Choroid plexus epithelial cell (primary cell): Measurements from ENCODE around the gene THAP10.
"Not testable (repeated sequence)": the region's sequence is repeated elsewhere in the genome, so short reads cannot be mapped to it uniquely, and the experiment has no call there.

Experiments
- DNase-seq: peaks from one replicate; pipeline ENCODE4 v3.0.0-alpha.2; 2010; ENCODE audit warnings: low read depth
- H3K4me3 ChIP-seq: 2 replicates; pipeline ENCODE4 v1.5.1; 2011; ENCODE audit warnings: low read depth, mild to moderate bottlenecking, control low read depth, low read length, moderate library complexity
- CTCF ChIP-seq: conservative IDR thresholded peaks from 2 replicates; pipeline ENCODE4 v1.5.1; 2011; ENCODE audit warnings: low read depth, mild to moderate bottlenecking, control low read depth, inconsistent platforms, low read length, moderate library complexity

The THAP10 gene

GRCh38 chr15:70869346-70869745 is 22.9 kb downstream of the THAP10 start:
- no peak for TF ChIP-seq CTCF
- DNase-seq, result no peak
- H3K4me3 ChIP-seq, result no peak overlapping the region

- no peak for TF ChIP-seq CTCF
- DNase-seq, result peak; percentile 90
- H3K4me3 ChIP-seq, result no peak overlapping the region
Observed at GRCh38 chr15:70867911-70868467, 24.2 kb downstream of the THAP10 start.

DNA sequence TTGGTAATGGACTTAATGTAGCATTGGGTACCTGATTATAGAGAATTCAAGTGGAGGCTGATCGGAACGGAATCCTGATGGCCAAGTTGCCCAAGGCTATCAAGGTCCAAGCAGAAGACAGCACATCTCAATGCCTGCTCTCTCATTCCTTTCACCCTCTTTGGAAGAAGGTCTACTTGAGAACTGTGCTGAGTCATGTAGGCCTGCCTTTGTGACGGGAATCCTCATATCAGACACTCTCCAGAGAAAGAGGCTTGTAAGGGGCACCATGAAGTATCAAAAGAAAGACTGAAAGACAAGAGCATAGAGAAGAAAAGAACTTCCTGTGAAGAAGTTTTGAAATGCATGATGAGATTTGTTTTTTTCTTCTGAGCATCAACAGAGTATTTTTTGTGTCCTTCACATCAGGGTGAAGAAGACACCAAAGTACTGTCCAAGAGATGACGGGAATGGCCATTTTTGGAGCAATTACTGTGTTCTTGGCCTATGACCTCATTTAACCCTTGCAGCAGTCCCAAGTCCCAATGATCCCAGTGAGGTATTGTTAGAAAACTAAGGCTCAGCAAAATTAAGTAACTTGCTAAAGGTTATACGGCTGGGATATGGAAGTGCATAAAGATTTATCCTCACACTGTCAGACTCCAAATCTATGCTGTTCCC is 25.1 kb downstream of the THAP10 start:
- TF ChIP-seq CTCF, result no peak
- no peak overlapping the region for H3K4me3 ChIP-seq
- DNase-seq, result peak; percentile 45

DNA sequence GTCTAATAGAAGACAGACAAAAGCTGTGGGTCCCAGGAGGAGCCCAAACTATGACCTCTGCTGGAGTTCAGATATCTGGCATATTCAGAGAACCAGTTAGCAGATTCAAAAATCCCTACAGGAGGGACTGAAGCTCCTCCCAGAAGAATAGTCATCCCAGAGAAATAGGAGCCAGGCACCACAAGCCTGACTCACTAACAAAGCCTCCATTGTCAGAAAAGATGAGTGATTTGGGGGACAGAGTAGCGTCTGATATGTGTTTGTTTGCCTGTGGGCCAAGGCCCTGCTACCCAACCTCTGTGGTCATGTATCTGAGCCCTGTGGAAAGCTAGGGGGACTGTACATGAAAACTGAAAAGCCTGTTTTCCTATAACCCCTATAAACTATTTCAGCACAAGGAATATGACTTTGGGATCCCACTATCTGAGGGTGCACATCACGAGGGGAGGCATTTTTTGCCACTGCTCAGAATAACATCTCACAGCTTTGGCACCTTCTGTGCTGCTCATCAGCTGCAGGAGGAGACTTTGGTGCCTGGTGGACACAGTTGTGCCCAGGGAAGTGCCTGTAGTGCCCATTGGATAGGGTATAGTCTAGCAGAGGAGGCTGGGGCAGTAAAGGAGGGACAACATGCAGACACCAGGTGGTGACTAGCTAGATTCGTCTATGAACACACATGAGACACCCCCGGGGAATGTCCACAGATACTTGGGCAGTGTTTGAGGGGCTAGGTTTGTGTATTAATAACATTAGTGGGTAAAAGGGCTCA is 28.6 kb downstream of the THAP10 start:
- no peak overlapping the region for H3K4me3 ChIP-seq
- peak; percentile 90 for DNase-seq
- TF ChIP-seq CTCF, result no peak

DNA sequence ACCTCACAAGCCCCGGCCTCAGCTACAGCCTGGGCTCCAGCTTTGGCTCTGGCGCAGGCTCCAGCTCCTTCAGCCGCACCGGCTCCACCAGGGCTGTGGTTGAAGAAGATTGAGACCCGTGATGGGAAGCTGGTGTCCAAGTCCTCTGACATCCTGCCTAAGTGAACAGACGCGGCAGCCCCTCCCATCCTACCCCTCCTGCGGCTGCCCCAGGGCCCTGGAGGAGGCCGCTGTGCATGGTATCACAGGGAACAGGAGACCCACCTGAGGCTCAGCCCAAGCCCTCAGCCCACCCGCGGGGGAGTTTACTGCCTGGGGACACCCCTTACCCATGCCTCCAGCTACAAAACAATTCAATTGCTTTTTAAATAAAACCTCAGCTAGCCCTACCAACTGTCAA is 32.2 kb downstream of the THAP10 start:
- H3K4me3 ChIP-seq, result no peak overlapping the region
- no peak for TF ChIP-seq CTCF
- DNase-seq, result no peak

GRCh38 chr15:70859322-70859908 is 32.8 kb downstream of the THAP10 start:
- no peak overlapping the region for H3K4me3 ChIP-seq
- no peak for TF ChIP-seq CTCF
- DNase-seq, result no peak

GRCh38 chr15:70858614-70859321 is 33.5 kb downstream of the THAP10 start:
- not testable (repeated sequence) for H3K4me3 ChIP-seq, DNase-seq
